HG03103 (cell line): Measurements from ENCODE around the gene TBC1D12.

ENCODE experiments used
- ATAC-seq: cut with Tn5 transposase; IDR thresholded peaks from one replicate; pipeline ENCODE4 v1.9.1; 2021; ENCODE audit warnings: low read depth; ENCODE audit not compliant: unreplicated experiment

Gene TBC1D12

DNA sequence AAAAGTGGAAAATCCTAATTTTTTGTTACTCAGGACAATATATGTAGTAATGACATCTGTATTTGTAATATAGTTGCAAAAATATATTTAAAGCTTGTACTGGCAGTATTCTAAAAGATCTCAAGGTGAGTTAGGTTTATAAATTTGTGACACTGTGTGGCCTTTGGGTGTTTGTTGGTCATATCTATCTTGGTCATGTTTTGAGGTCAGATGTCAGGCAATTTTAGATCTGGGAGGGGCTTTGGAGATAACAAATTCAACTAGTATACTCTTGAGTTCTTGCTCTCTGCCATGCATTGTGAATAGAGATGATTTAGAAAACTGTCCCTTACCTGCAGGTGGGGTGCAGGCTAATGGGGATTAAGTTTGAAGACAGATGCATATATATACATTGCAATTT is 3.1 kb downstream of the TBC1D12 start:
- ATAC-seq, result no peak

DNA sequence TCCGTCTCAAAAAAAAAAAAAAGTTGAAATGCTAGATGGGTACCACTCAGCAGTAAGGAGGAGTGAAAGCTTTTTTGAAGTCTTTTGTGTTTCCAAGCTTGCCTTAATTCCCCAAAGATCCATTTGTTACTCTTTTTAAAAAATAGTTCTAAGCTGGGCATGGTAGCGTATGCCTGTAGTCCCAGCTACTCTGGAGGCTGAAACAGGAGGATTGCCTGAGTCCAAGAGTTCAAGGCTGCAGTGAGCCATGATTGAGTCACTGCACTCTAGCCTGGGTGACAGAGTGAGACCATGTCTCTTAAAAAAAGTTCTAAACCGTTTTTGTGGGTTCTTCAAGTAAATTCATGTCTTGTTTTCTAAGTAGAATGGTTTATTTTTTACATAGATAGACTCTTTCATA is 5.3 kb downstream of the TBC1D12 start:
- no peak for ATAC-seq

DNA sequence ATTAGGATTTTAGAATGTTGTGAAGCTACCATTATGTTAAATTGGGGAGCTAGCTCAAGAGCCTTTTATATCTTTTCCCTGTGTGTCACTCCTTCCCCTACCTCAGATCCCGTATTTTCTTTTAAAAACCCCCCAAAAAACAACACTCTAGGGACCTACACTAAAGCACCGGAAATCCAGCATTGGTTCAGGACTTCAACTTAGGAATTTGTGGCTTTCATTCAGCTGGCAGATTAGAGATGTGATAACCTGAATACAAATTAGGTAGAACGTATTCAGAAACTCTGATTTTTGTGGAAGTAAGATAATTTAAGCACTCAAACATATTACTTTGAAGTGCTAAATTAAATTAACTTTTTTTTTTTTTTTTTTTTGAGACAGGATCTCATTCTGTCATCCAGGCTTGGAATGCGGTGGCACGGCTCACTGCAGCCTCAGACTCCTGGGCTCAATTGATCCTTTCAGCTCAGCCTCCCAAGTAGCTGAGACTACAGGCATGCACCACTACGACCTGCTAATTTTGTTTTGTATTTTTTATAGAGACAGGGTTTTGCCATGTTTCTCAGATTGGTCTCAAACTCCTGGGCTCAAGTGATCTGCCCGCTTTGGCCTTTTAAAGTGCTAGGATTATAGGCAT is 6.8 kb downstream of the TBC1D12 start:
- ATAC-seq, result no peak

DNA sequence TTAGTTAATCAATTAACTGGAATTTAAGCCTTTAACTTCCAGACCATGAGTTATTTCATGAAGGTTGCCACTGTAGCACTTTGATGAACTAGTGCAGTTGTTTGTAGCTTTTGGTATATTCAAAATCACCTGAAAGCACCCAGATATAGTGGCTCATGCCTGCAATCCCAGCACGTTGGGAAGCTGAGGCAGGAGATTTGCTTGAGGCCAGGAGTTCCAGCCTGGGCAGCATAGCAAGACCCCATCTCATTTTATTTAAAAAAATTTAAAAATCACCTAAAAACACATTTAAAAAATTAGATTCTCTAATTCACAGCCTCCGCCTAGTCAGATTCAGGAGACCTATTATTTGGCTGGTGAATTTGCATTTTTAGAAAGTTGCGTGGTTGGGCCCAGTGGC is 9.0 kb downstream of the TBC1D12 start:
- ATAC-seq, result no peak

DNA sequence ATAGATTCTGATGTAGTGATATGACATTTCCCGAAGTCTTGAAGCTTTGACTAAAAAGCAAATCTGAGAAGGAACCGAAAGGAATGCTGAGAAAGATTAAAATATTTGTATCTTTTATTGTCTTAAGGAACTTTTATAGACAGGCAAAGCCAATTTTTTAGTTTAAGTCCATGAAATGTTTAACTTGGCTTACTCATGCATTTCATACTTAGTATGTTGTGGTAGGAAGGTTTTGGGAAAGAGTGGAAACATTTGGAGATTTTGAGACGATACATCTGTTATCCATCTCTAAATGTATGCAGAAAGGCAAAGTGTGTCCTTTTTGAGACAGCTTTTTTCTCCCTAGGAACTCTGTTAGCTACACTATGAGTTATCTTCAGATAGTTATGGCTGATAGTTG is 10.1 kb downstream of the TBC1D12 start:
- no peak for ATAC-seq

DNA sequence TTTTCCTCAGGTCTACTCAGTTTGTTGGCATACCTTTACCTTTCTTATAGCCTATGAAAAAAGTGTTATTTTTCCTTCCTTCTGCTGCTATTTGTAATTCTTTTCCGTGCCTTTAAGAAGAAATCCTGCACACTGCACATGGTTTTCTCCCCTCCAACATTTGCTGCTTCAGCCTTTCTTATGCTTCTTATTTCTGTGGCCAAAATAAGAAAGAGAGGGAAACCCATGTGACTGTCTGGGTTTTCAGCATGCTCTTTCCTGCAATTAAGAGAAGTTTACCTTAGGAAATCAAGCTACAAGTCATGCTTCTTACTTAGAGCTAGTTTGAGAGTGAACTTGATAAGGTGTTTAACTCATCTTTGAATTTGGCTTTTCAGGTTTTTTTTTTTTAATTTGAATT is 11.0 kb downstream of the TBC1D12 start:
- no peak for ATAC-seq

DNA sequence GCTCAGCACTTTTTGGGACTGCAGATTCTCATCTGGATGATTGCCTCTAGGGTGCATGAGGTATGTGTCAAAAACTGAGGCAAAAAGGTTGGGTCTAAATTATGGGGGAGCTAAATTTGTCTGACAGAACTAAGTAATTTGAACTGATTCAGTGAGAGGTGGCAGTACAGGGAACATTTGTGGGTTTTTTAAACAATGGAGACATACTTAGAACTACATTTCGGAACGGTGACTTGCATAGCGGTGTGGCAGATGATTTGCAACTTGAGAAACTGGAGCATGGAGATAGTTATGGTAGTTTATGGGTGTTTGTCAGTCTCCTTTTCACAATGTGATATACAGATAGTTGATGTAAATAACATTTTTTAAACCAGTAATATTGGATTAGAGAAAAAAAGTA is 14.6 kb downstream of the TBC1D12 start:
- ATAC-seq, result no peak

DNA sequence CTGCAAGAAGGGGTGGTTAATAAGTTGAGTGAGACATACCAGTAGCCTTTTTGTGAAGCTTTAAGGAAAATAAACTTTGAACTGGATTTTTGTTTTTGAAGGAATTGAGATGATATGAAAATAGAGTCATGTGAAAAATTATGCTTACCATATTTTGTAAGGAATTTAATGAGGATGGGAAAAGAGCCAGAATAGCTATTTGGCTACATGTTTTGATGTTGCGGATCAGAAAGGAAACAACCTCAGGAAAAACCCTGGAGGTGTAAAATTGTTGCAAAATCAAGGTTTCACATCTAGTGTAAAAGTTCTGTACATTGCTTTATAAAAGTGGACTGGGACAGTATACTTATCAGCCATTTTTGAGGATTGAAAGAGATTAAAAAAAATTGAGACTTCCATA is 15.0 kb downstream of the TBC1D12 start:
- ATAC-seq, result no peak

- no peak for ATAC-seq
These were observed 18.2 kb downstream of the TBC1D12 start for GRCh38 chr10:94420516-94420915.

GRCh38 chr10:94420998-94421528 is 18.7 kb downstream of the TBC1D12 start:
- ATAC-seq, result no peak

- ATAC-seq, result no peak
These were observed 21.3 kb downstream of the TBC1D12 start for GRCh38 chr10:94423627-94424026.

- no peak for ATAC-seq
These were observed 22.5 kb downstream of the TBC1D12 start for GRCh38 chr10:94424714-94425337.

DNA sequence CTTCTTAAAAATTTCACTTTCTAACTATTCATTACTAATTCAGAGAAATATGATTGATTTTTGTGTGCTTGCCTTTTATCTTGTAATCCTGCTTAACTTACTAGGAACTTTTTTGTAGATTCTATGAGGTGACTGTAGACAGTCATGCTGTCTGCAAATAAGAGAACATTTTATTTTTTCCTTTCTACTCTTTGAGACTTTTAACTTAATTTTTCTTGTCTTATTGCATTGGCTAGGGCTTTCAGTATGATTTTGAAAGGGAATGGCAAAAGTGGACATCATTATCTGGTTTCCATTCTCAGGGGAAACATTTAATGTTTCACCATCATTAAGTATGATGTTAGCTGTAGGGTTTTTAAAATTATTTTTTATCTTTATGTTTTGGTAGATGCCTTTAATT is 23.6 kb downstream of the TBC1D12 start:
- ATAC-seq, result no peak

DNA sequence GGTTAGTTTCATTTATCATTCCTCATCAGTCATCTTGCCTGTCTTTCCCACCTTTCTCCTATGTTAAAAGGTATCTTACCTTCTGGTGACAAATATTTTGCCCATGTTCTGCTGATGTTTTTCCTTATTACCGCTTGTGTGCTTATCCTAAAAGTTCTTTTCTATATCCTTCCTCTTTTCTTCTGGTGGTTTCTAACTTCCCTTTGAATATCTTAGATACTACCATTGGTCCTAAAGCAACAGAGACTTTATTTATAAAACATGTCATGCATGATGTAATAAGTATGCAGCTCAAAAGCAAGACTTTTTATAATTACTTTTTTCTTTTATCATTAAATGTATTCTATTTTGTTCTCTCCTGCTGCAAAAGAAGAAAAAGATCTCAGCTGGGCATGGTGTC is 24.8 kb downstream of the TBC1D12 start:
- no peak for ATAC-seq

DNA sequence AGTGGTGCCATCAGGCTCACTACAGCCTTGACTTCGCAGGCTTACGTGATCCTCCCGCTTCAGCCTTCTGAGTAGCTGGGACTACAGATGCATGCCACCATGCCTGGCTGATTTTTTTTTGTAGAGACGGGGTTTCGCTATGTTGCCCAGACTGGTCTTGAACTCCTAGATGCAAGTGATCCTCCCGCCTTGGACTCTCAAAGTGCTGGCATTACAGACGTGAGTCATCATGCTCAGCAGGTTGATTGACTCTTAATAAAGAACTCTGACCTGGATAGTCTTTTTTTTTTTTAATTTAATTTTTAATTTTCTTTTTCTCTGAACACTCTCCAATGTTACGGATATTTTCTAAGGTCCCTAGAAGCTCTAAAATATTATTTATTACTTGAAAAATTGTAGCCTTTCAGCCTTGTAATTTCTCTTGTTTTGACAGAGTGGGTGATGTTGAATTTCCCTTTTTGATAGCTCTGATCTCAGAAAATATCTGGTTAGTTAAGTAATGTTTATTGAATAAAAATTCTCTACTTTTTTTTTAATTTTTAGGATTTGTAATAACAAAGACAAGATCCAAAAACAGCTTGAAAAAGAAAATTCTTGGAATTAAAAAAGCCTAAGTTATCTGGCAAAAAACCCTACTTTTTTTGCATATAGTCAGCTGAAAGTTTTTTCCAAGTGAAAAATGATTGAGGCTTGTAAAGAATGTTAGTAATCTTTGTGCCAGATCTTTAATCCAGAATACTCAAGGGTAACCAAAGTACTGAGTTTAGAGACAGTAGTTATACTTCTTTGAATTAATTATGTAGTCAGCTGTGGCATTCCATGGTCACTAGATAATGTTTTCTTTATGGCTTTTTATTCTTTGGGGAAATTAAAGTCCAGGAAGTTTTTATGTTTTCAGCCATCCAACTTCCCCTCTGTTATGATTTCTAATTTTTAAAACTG is 26.7 kb downstream of the TBC1D12 start:
- ATAC-seq, result no peak

GRCh38 chr10:94430701-94431100 is 28.4 kb downstream of the TBC1D12 start:
- no peak for ATAC-seq

GRCh38 chr10:94432443-94432842 is 30.1 kb downstream of the TBC1D12 start:
- ATAC-seq, result no peak

- no peak for ATAC-seq
These were observed 37.0 kb downstream of the TBC1D12 start for GRCh38 chr10:94439275-94439861.

- ATAC-seq, result no peak
These were observed 37.8 kb downstream of the TBC1D12 start for GRCh38 chr10:94440096-94440495.

GRCh38 chr10:94443047-94443446 is 40.7 kb downstream of the TBC1D12 start:
- ATAC-seq, result no peak

- ATAC-seq, result no peak
These were observed 41.2 kb downstream of the TBC1D12 start for GRCh38 chr10:94443549-94443948.
